Spleen (tissue), 7 donors: ENCODE data around the gene NFIA.

Experiments used
- CTCF ChIP-seq, 11 experiments: fragments of 200-600 bp in 7 of 11; fragments of 450-650 bp in 4 of 11; sonication (generic) in 4 of 11; IDR thresholded peaks in 8 of 11; conservative IDR thresholded peaks in 3 of 11; 1 replicate in 7 of 11; 2 replicates in 4 of 11; pipeline versions ENCODE4 v1.4.0 to v1.8.0; 2016 to 2021; ENCODE audit warnings: antibody characterized with exemption in 11 of 11, inconsistent platforms in 4 of 11, mild to moderate bottlenecking in 1 of 11
- POLR2A ChIP-seq, 3 donors: fragments of 450-650 bp; IDR thresholded peaks; one replicate each; pipeline ENCODE4 v1.5.1; 2017; ENCODE audit warnings: antibody characterized with exemption in 3 of 3, mild to moderate bottlenecking in 1 of 3
- donor health status: DM: no; HTN: no; CAD: no; lungs with moderate emphysema.
- donor health status: DM: no; HTN: no; CAD: no.
- donor health status: DM: no; HTN: no; CAD: no.

- TF ChIP-seq CTCF (IDR thresholded peaks at IDR 0.05 in 8 of 11, conservative IDR thresholded peaks at IDR 0.05 in 3 of 11) = no peak
- TF ChIP-seq POLR2A (IDR thresholded peaks at IDR 0.05) = no peak
These were observed 304.0 kb downstream of the NFIA start for GRCh38 chr1:61386323-61386722.
